ENCODE results near the gene PWP2.
"Not testable (repeated sequence)": the region's sequence is repeated elsewhere in the genome, so short reads cannot be mapped to it uniquely, and the experiment has no call there.

DNA sequence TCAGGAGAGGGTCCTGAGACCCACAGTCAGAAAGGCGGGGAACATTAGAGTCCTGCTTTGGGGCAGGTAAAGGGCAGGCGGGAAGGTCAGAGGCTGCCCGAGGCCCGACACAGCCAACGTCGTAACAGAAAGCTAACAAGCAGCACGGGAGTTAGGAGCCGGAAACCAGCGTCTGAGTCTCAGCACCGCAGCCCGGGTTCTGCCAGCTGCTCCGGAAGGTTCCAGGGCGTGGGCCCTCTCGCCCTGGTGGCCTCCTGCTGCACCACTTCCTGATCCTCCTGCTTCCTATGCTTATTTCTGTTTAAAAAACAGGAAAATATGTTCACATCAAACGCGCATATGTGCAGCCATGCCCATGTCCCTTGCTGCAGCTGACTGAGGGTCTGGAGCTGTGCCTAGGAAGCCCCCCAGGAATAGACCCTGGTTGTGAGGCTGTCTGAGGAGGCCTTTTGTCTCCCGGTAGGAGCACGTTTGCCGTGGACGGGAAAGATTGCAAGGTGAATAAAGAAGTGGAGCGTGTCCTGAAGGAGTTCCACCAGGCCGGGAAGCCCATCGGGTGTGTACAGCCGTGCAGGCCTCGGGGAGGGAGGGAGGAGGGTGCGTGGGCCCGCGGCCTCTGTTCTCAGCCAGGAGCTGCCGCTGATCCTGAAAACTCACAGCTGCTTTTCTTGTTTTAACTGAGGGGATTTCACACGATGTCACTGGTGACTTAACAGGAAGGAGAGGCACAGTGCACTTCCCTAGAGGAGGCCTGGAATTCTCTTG, 32.8 kb downstream of the PWP2 start:
- TF ChIP-seq, protein P1, sequence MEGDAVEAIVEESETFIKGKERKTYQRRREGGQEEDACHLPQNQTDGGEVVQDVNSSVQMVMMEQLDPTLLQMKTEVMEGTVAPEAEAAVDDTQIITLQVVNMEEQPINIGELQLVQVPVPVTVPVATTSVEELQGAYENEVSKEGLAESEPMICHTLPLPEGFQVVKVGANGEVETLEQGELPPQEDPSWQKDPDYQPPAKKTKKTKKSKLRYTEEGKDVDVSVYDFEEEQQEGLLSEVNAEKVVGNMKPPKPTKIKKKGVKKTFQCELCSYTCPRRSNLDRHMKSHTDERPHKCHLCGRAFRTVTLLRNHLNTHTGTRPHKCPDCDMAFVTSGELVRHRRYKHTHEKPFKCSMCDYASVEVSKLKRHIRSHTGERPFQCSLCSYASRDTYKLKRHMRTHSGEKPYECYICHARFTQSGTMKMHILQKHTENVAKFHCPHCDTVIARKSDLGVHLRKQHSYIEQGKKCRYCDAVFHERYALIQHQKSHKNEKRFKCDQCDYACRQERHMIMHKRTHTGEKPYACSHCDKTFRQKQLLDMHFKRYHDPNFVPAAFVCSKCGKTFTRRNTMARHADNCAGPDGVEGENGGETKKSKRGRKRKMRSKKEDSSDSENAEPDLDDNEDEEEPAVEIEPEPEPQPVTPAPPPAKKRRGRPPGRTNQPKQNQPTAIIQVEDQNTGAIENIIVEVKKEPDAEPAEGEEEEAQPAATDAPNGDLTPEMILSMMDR (IDR thresholded peaks at IDR 0.05), result not testable (repeated sequence)
- TF ChIP-seq TCF7L2 (IDR thresholded peaks at IDR 0.05; ENCODE audit: low read depth, low read length), result not testable (repeated sequence)

Data from Panc1 (cell line).